ENCODE data around the gene ERCC1. TPM values are rescaled to one million over a fixed set of nuclear protein-coding genes. Genes with fewer than 3 reads are reported as not detected.

The ERCC1 gene
- total and polyA plus RNA-seq, 2 of the 13 experiments (the other 11 are each of a cell fraction or from before 2014, with no cell fraction given) = 40.0 to 66.4 TPM

- TF ChIP-seq BCL3 (CRISPR knock-in tag; IDR thresholded peaks at IDR 0.05) (peak; percentile 47; the same call in 1 of the 2 replicates), ZFP37 (CRISPR knock-in tag; IDR thresholded peaks at IDR 0.05; ENCODE audit: borderline replicate concordance) (no peak), ZNF326 (CRISPR knock-in tag; IDR thresholded peaks at IDR 0.05; ENCODE audit: borderline replicate concordance) (no peak), ISL2 (CRISPR knock-in tag; IDR thresholded peaks at IDR 0.05) (peak; percentile 20; the same call in 1 of the 2 replicates), MXD3 (CRISPR knock-in tag; IDR thresholded peaks at IDR 0.05) (peak; percentile 87; the same call in 1 of the 2 replicates), MTF2 (CRISPR knock-in tag; IDR thresholded peaks at IDR 0.05; ENCODE audit: borderline replicate concordance) (peak; percentile 63; the same call in 1 of the 2 replicates), CSRNP1 (CRISPR knock-in tag; IDR thresholded peaks at IDR 0.05) (0 out of 2 replicates have a peak, but pooled peaks have one; percentile 59), POGK (CRISPR knock-in tag; conservative IDR thresholded peaks at IDR 0.05) (peak; percentile 68), EEA1 (CRISPR knock-in tag; IDR thresholded peaks at IDR 0.05; ENCODE audit: borderline replicate concordance) (no peak), GABPA (IDR thresholded peaks at IDR 0.05; ENCODE audit: low read depth, low read length) (no peak), GABPA (CRISPR knock-in tag; IDR thresholded peaks at IDR 0.05; ENCODE audit: low read depth) (peak; percentile 63), POLR2G (IDR thresholded peaks at IDR 0.05; ENCODE audit: low read depth, low read length) (peak; percentile 80), ZNF639 (CRISPR knock-in tag; conservative IDR thresholded peaks at IDR 0.05) (0 out of 2 replicates have a peak, but pooled peaks have one; percentile 25), THRA (CRISPR knock-in tag; IDR thresholded peaks at IDR 0.05; ENCODE audit: borderline replicate concordance) (no peak; the same call in 1 of the 2 replicates), ZNF670 (CRISPR knock-in tag; IDR thresholded peaks at IDR 0.05; ENCODE audit: borderline replicate concordance) (peak; percentile 55; the same call in 1 of the 2 replicates), YEATS4 (CRISPR knock-in tag; IDR thresholded peaks at IDR 0.05; ENCODE audit: borderline replicate concordance) (peak; percentile 66), TCF12 (IDR thresholded peaks at IDR 0.05) (no peak), TCF12 (CRISPR knock-in tag; IDR thresholded peaks at IDR 0.05) (0 out of 2 replicates have a peak, but pooled peaks have one; percentile 45), ZNF75D (CRISPR knock-in tag; IDR thresholded peaks at IDR 0.05; ENCODE audit: borderline replicate concordance) (no peak), NFE2L1 (CRISPR knock-in tag; IDR thresholded peaks at IDR 0.05; ENCODE audit: borderline replicate concordance) (no peak)
These were observed 17.3 kb downstream of the ERCC1 start, which contains the start of gene POLR1G (continued) for GRCh38 chr19:45406226-45407090.
